Right lobe of liver (tissue), 6 donors: Measurements from ENCODE around the gene VSX2. TPM values are rescaled to one million over a fixed set of nuclear protein-coding genes. Genes with fewer than 3 reads are reported as not detected.

Experiments used
- ATAC-seq, 4 donors: fragments of 200-7000 bp; cut with Tn5 transposase; one replicate each; pipeline ENCODE4 v1.9.1; 2020; ENCODE audit warnings: mild to moderate bottlenecking in 4 of 4, moderate library complexity in 4 of 4
- DNase-seq, 3 donors: peaks; one replicate each; pipeline ENCODE4 v3.0.0-alpha.2; 2020
- H3K27ac ChIP-seq, 3 donors: fragments of 200-600 bp; one replicate each; pipeline ENCODE4 v1.8.0; 2022
- H3K27me3 ChIP-seq, 2 donors: fragments of 200-600 bp; one replicate each; pipeline ENCODE4 v1.8.0; 2022
- H3K36me3 ChIP-seq, 4 donors: fragments of 200-600 bp; sonication (generic) in 1 of 4; one replicate each; pipeline versions ENCODE4 v1.5.1 to v1.8.0; 2017 to 2022; ENCODE audit warnings: control low read depth in 1 of 4
- H3K4me1 ChIP-seq, 4 donors: fragments of 200-600 bp; sonication (generic) in 1 of 4; one replicate each; pipeline versions ENCODE4 v1.5.1 to v1.8.0; 2017 to 2022; ENCODE audit warnings: control low read depth in 1 of 4
- H3K4me3 ChIP-seq, 3 donors: fragments of 200-600 bp; one replicate each; pipeline ENCODE4 v1.8.0; 2022
- H3K9me3 ChIP-seq, 4 donors: fragments of 200-600 bp; sonication (generic) in 1 of 4; one replicate each; pipeline versions ENCODE4 v1.5.1 to v1.8.0; 2017 to 2022; ENCODE audit warnings: control low read depth in 1 of 4
- CTCF ChIP-seq, 4 donors: fragments of 200-600 bp in 3 of 4; fragments of 450-650 bp in 1 of 4; IDR thresholded peaks; one replicate each; pipeline versions ENCODE4 v1.5.1 to v1.8.0; 2016 to 2022; ENCODE audit warnings: antibody characterized with exemption in 4 of 4, mild to moderate bottlenecking in 2 of 4
- POLR2A ChIP-seq: fragments of 450-650 bp; IDR thresholded peaks from one replicate; pipeline ENCODE4 v1.6.1; 2017; ENCODE audit warnings: antibody characterized with exemption, mild to moderate bottlenecking
- WGBS: methylation state at CpG from one replicate; pipeline ENCODE4 v1.1.6; 2018; ENCODE audit warnings: low coverage, low lambda C conversion rate; ENCODE audit not compliant: insufficient coverage; ENCODE audit errors: missing lambda C conversion rate; 5-methylcytosine and 5-hydroxymethylcytosine counted together
- intact Hi-C, 2 donors: fragments of 100-400 bp; cut with DNase I; formaldehyde crosslinking; loops; one replicate each; pipeline versions ENCODE4 v1.11.2 to v1.14.1; 2022
- total RNA-seq, 6 experiments: library from RNA; depleted of rRNA in 2 of 6; stranded (reverse); fragments of >200 nt in 2 of 6; fragmentation: NEBNext Ultra II Directional in 3 of 6; extraction: Animal tissue kit (Norgen Biotek cat#: 25700) in 3 of 6; gene quantifications; one replicate each; pipeline versions ENCODE4 v1.1.0 to v1.2.4, GENCODE V29; 2016 to 2023
- donor health status: DM: no; HTN: yes; CAD: no.
- donor health status: DM: no; HTN: no; CAD: no.
- donor health status: DM: no; HTN: no; CAD: no.
- donor health status: DM: no; HTN: yes; CAD: no.
- donor health status: DM: no; HTN: yes; CAD: no.

VSX2 gene
- total RNA-seq, 6 experiments from 2014 or later: not detected

- no peak for DNase-seq
- H3K4me3 ChIP-seq: no peak overlapping the region
- peaks cover 0 to 14% (median 4%) of the 10 kb centered on the region in 4 donors for H3K4me1 ChIP-seq
- ATAC-seq: no peak
- intact Hi-C loops: no loop called here
- H3K36me3 ChIP-seq: no peaks in the 10 kb centered on the region
- TF ChIP-seq POLR2A: no peak
- TF ChIP-seq CTCF (IDR thresholded peaks at IDR 0.05): no peak
- WGBS: no CpG with 5 or more reads among the region's 12 CpGs
- no peak overlapping the region for H3K27ac ChIP-seq
- no peaks in the 10 kb centered on the region for H3K27me3 ChIP-seq
- H3K9me3 ChIP-seq: no peaks in the 10 kb centered on the region
Observed at GRCh38 chr14:74259513-74259912, 20.3 kb downstream of the VSX2 start.

GRCh38 chr14:74260525-74261233, 21.4 kb downstream of the VSX2 start:
- intact Hi-C loops: no loop called here
- peaks cover 0 to 14% (median 4%) of the 10 kb centered on the region in 4 donors for H3K4me1 ChIP-seq
- WGBS: 86% methylated on average over 13 of the region's 29 CpGs
- no peaks in the 10 kb centered on the region for H3K36me3 ChIP-seq
- H3K9me3 ChIP-seq: no peaks in the 10 kb centered on the region
- no peaks in the 10 kb centered on the region for H3K27me3 ChIP-seq
- TF ChIP-seq POLR2A (no peak), CTCF (IDR thresholded peaks at IDR 0.05) (no peak)
- no peak overlapping the region for H3K27ac ChIP-seq
- no peak overlapping the region for H3K4me3 ChIP-seq
- DNase-seq: no peak
- ATAC-seq: no peak

GRCh38 chr14:74261288-74261687, 22.0 kb downstream of the VSX2 start:
- no peak for TF ChIP-seq POLR2A
- TF ChIP-seq CTCF (IDR thresholded peaks at IDR 0.05): no peak
- Histone ChIP-seq H3K36me3 (no peaks in the 10 kb centered on the region), H3K27me3 (no peaks in the 10 kb centered on the region), H3K4me1 (peaks cover 0 to 14% (median 4%) of the 10 kb centered on the region in 4 donors), H3K9me3 (no peaks in the 10 kb centered on the region), H3K27ac (no peak overlapping the region), H3K4me3 (no peak overlapping the region)
- intact Hi-C loops: no loop called here
- 31% methylated on average over 2 of the region's 4 CpGs for WGBS
- DNase-seq: no peak
- ATAC-seq: no peak

- Histone ChIP-seq H3K4me3 (no peak overlapping the region), H3K27ac (no peak overlapping the region), H3K4me1 (peaks cover 0 to 11% (median 4%) of the 10 kb centered on the region in 4 donors), H3K27me3 (no peaks in the 10 kb centered on the region), H3K9me3 (no peaks in the 10 kb centered on the region), H3K36me3 (no peaks in the 10 kb centered on the region)
- DNase-seq (no peak), ATAC-seq (no peak)
- intact Hi-C loops: no loop called here
- 72% methylated on average over 2 of the region's 9 CpGs for WGBS
- no peak for TF ChIP-seq CTCF (IDR thresholded peaks at IDR 0.05)
- no peak for TF ChIP-seq POLR2A
Observed at GRCh38 chr14:74262076-74262475, 22.8 kb downstream of the VSX2 start.
